Peyer's patch (tissue), 4 donors: ENCODE data around the gene PAIP2.

Experiments
- POLR2A ChIP-seq, 2 donors: fragments of 450-650 bp; IDR thresholded peaks; one replicate each; pipeline ENCODE4 v1.5.1; 2017; ENCODE audit warnings: antibody characterized with exemption in 2 of 2, mild to moderate bottlenecking in 2 of 2, moderate library complexity in 2 of 2
- TF ChIP-seq, protein P1 (sequence below), 6 experiments: fragments of 450-650 bp in 4 of 6; fragments of 200-600 bp in 2 of 6; sonication (generic) in 1 of 6; IDR thresholded peaks; one replicate each; pipeline ENCODE4 v1.5.1; 2017 to 2019; ENCODE audit warnings: antibody characterized with exemption in 6 of 6, mild to moderate bottlenecking in 3 of 6, moderate library complexity in 1 of 6

DNA sequence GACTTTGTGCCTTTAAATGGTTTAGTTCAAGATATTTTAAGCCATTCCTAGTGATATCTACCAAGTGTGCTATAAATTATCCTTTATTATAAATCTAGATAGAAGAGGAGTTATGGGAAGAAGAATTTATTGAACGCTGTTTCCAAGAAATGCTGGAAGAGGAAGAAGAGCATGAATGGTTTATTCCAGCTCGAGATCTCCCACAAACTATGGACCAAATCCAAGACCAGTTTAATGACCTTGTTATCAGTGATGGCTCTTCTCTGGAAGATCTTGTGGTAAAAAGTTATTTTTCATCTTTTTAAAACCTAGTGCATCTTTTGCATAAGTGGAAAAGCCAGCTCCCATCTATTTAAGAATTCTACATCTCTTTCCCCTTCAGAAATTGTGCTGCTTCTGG is 22.8 kb downstream of the PAIP2 start:
- TF ChIP-seq POLR2A (IDR thresholded peaks at IDR 0.05), result no peak
- TF ChIP-seq, protein P1, sequence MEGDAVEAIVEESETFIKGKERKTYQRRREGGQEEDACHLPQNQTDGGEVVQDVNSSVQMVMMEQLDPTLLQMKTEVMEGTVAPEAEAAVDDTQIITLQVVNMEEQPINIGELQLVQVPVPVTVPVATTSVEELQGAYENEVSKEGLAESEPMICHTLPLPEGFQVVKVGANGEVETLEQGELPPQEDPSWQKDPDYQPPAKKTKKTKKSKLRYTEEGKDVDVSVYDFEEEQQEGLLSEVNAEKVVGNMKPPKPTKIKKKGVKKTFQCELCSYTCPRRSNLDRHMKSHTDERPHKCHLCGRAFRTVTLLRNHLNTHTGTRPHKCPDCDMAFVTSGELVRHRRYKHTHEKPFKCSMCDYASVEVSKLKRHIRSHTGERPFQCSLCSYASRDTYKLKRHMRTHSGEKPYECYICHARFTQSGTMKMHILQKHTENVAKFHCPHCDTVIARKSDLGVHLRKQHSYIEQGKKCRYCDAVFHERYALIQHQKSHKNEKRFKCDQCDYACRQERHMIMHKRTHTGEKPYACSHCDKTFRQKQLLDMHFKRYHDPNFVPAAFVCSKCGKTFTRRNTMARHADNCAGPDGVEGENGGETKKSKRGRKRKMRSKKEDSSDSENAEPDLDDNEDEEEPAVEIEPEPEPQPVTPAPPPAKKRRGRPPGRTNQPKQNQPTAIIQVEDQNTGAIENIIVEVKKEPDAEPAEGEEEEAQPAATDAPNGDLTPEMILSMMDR (IDR thresholded peaks at IDR 0.05), result no peak
